K562 (cell line): ENCODE data around the gene LRMDA. TPM values are rescaled to one million over a fixed set of nuclear protein-coding genes. Genes with fewer than 3 reads are reported as not detected.

Experiments
- ATAC-seq: fragments of 200-7000 bp; cut with Tn5 transposase; 3 replicates; pipeline ENCODE4 v1.9.1; 2020; ENCODE audit warnings: moderate library complexity
- BruUV-seq: library from RNA; stranded (reverse); fragments of 400-500 nt; replicated peaks from 2 replicates; lab custom pipeline; 2021; lab: Mats Ljungman, UMichigan
- CTCF ChIA-PET: fragments of 300-600 bp; formaldehyde crosslinking; extraction: SDS; loops from one replicate; lab custom pipeline; 2021; ENCODE audit warnings: low intra/inter-chr PET ratio; lab: Yijun Ruan, JAX
- POLR2A ChIA-PET: fragments of 300-600, 350-650 bp; sonication (Branson Sonifier 250); formaldehyde crosslinking; extraction: SDS; loops from one replicate; lab custom pipeline; 2021; ENCODE audit warnings: antibody characterized with exemption, inconsistent platforms; lab: Yijun Ruan, JAX
- DNase-seq, 4 experiments: peaks; one replicate each; pipeline versions ENCODE4 v3.0.0 to v3.0.0-alpha.2; 2011 to 2018; ENCODE audit warnings: low spot score in 3 of 4, mixed read lengths in 3 of 4; ENCODE audit errors: extremely low read depth in 1 of 4
- FAIRE-seq: peaks from 2 replicates; lab custom pipeline; 2011; peaks lifted over from hg19 to GRCh38; lab: Jason Lieb, UNC
- H2AFZ ChIP-seq: 2 replicates; pipeline ENCODE4 v1.6.0; 2011; ENCODE audit warnings: low read depth, low read length, control low read depth, inconsistent platforms
- H3K27ac ChIP-seq: fragments of 200-600 bp; 3 replicates; pipeline ENCODE4 v1.8.0; 2011; ENCODE audit warnings: low read depth, mild to moderate bottlenecking, control low read depth, inconsistent platforms, low read length, moderate library complexity, mixed read lengths; ENCODE audit errors: extremely low read depth
- H3K27me3 ChIP-seq, 2 experiments: fragments of 300-600 bp in 1 of 2; 2 replicates in 1 of 2; 3 replicates in 1 of 2; pipeline versions ENCODE4 v1.6.0 to v1.8.0; 2011; ENCODE audit warnings: inconsistent platforms in 2 of 2, low read length in 2 of 2, mild to moderate bottlenecking in 1 of 2, mixed read lengths in 1 of 2, moderate library complexity in 1 of 2; ENCODE audit not compliant: control insufficient read depth in 2 of 2, insufficient read depth in 2 of 2
- H3K36me3 ChIP-seq: fragments of 300-600 bp; 3 replicates; pipeline ENCODE4 v1.8.0; 2011; ENCODE audit warnings: mild to moderate bottlenecking, low read length, inconsistent platforms; ENCODE audit not compliant: control insufficient read depth, insufficient read depth
- H3K4me1 ChIP-seq, 2 experiments: fragments of 200-600 bp in 1 of 2; replicated peaks in 1 of 2; 2 replicates in 1 of 2; 3 replicates in 1 of 2; pipeline versions ENCODE4 v1.5.1 to v1.8.0; 2011; ENCODE audit warnings: inconsistent platforms in 2 of 2, low read length in 2 of 2, mild to moderate bottlenecking in 1 of 2, mixed read lengths in 1 of 2, moderate library complexity in 1 of 2; ENCODE audit not compliant: control insufficient read depth in 2 of 2, insufficient read depth in 2 of 2
- H3K4me2 ChIP-seq: 2 replicates; pipeline ENCODE4 v1.6.1; 2011; ENCODE audit warnings: low read length, control low read depth, inconsistent platforms, mixed read lengths; ENCODE audit not compliant: insufficient read depth
- H3K4me3 ChIP-seq: fragments of 200-600 bp; sonication (generic), shearing (Covaris generic); 2 replicates; pipeline ENCODE4 v1.5.1; 2016; ENCODE audit warnings: control low read depth, inconsistent platforms
- H3K79me2 ChIP-seq: fragments of 200-600 bp; 3 replicates; pipeline ENCODE4 v1.8.0; 2011; ENCODE audit warnings: low read length, inconsistent platforms; ENCODE audit not compliant: control insufficient read depth, insufficient read depth
- H3K9ac ChIP-seq, 2 experiments: 2 replicates each; pipeline versions ENCODE4 v1.6.0 to v1.6.1; 2011; ENCODE audit warnings: low read depth in 2 of 2, low read length in 2 of 2, control low read depth in 1 of 2, inconsistent platforms in 1 of 2, mild to moderate bottlenecking in 1 of 2, mixed read lengths in 1 of 2; ENCODE audit not compliant: insufficient read depth in 1 of 2
- H3K9me1 ChIP-seq: one replicate; pipeline ENCODE4 v1.6.0; 2011; ENCODE audit warnings: inconsistent platforms, mild to moderate bottlenecking, low read length, moderate library complexity; ENCODE audit not compliant: control insufficient read depth, insufficient read depth
- H3K9me3 ChIP-seq: replicated peaks from 2 replicates; pipeline ENCODE4 v1.5.1; 2011; ENCODE audit warnings: low read depth, low read length, inconsistent platforms; ENCODE audit not compliant: control insufficient read depth, insufficient read depth
- H4K20me1 ChIP-seq: replicated peaks from 2 replicates; pipeline ENCODE4 v1.6.1; 2011; ENCODE audit warnings: low read length, inconsistent platforms, mixed read lengths; ENCODE audit not compliant: control insufficient read depth, insufficient read depth
- CBFA2T2 ChIP-seq: fragments of 450-650 bp; conservative IDR thresholded peaks from 2 replicates; pipeline ENCODE4 v1.6.1; 2017; ENCODE audit warnings: mild to moderate bottlenecking
- CBX8 ChIP-seq: fragments of 200-600 bp; sonication (generic); IDR thresholded peaks from 2 replicates; pipeline ENCODE4 v1.6.1; 2012; ENCODE audit warnings: borderline replicate concordance, mixed run types, low read depth, mild to moderate bottlenecking, moderate library complexity, mixed read lengths, low read length, control low read depth, inconsistent platforms; ENCODE audit not compliant: poor library complexity, severe bottlenecking; ENCODE audit errors: extremely low read depth
- FIP1L1 ChIP-seq: fragments of 200-400 bp; formaldehyde crosslinking; IDR thresholded peaks from 2 replicates; pipeline ENCODE4 v1.6.1; 2018; ENCODE audit warnings: mild to moderate bottlenecking, low read depth, low read length; ENCODE audit not compliant: poor library complexity, severe bottlenecking
- GATA2 ChIP-seq: sonication (generic); formaldehyde crosslinking; IDR thresholded peaks from 2 replicates; pipeline ENCODE4 v1.4.0; 2020; ENCODE audit warnings: mild to moderate bottlenecking, missing genetic modification reagents
- KAT2B ChIP-seq: IDR thresholded peaks from one replicate; pipeline ENCODE4 v1.6.1; 2012; ENCODE audit warnings: low read depth, mild to moderate bottlenecking, control low read depth, inconsistent platforms, low read length, moderate library complexity
- KLF13 ChIP-seq: fragments of 450-650 bp; IDR thresholded peaks from 2 replicates; pipeline ENCODE4 v1.6.1; 2016; ENCODE audit warnings: missing genetic modification characterization, low read depth, mild to moderate bottlenecking, missing compliant biosample characterization, moderate library complexity, borderline replicate concordance
- PTTG1 ChIP-seq: fragments of 450-650 bp; IDR thresholded peaks from 2 replicates; pipeline ENCODE4 v1.6.1; 2016; ENCODE audit warnings: low read depth, mild to moderate bottlenecking, missing genetic modification characterization, missing compliant biosample characterization
- RUNX1 ChIP-seq: sonication (generic); IDR thresholded peaks from 2 replicates; pipeline ENCODE4 v1.6.1; 2016; ENCODE audit warnings: antibody characterized with exemption, low read depth
- SIRT6 ChIP-seq: IDR thresholded peaks from one replicate; pipeline ENCODE4 v1.6.1; 2012; ENCODE audit warnings: low read depth, mild to moderate bottlenecking, control low read depth, inconsistent platforms, low read length, moderate library complexity
- STAT5B ChIP-seq: fragments of 250-450 bp; sonication (Bioruptor Pico); IDR thresholded peaks from 2 replicates; pipeline ENCODE4 v1.8.0; 2021; ENCODE audit warnings: mild to moderate bottlenecking, inconsistent platforms
- TRIM24 ChIP-seq, 2 experiments: fragments of 450-650 bp; IDR thresholded peaks; 2 replicates each; pipeline ENCODE4 v1.6.1; 2016
- U2AF2 ChIP-seq: fragments of 200-400 bp; formaldehyde crosslinking; optimal IDR thresholded peaks from 2 replicates; pipeline ENCODE3; 2017; ENCODE audit warnings: low read depth, mild to moderate bottlenecking, low read length
- ZFPM2 ChIP-seq: fragments of 250-450 bp; sonication (Bioruptor Pico); IDR thresholded peaks from 2 replicates; pipeline ENCODE4 v1.5.1; 2022; ENCODE audit warnings: mild to moderate bottlenecking
- ZMIZ1 ChIP-seq, 2 experiments: fragments of 150-350 bp in 1 of 2; IDR thresholded peaks; 2 replicates each; pipeline ENCODE4 v1.6.1; 2012 to 2016; ENCODE audit warnings: low read depth in 2 of 2, low read length in 2 of 2, mild to moderate bottlenecking in 1 of 2, moderate library complexity in 1 of 2
- ZNF121 ChIP-seq: sonication (generic); formaldehyde crosslinking; conservative IDR thresholded peaks from 2 replicates; pipeline ENCODE4 v1.8.0; 2022; ENCODE audit warnings: missing genetic modification reagents
- ZNF133 ChIP-seq: fragments of 250-450 bp; sonication (Bioruptor Pico); IDR thresholded peaks from 2 replicates; pipeline ENCODE4 v1.4.0; 2020; ENCODE audit warnings: mild to moderate bottlenecking
- ZNF174 ChIP-seq: fragments of 250-450 bp; sonication (Bioruptor Pico); IDR thresholded peaks from 2 replicates; pipeline ENCODE4 v1.4.0; 2020; ENCODE audit warnings: mild to moderate bottlenecking
- ZNF717 ChIP-seq: fragments of 250-450 bp; sonication (Bioruptor Pico); IDR thresholded peaks from 2 replicates; pipeline ENCODE4 v1.5.0; 2021
- ZNF778 ChIP-seq: fragments of 450-650 bp; formaldehyde crosslinking; IDR thresholded peaks from 2 replicates; pipeline ENCODE4 v1.4.0; 2020; ENCODE audit warnings: mild to moderate bottlenecking, moderate library complexity
- WGBS: fragments of 100-300 bp; shearing (Covaris generic); methylation state at CpG from one replicate; pipeline ENCODE4 v1.1.6; 2016; ENCODE audit warnings: low coverage, mixed read lengths; ENCODE audit not compliant: insufficient coverage; ENCODE audit errors: missing lambda C conversion rate; 5-methylcytosine and 5-hydroxymethylcytosine counted together
- in situ Hi-C: fragments of 300-500 bp; cut with MboI; formaldehyde crosslinking; loops from 4 replicates; pipeline ENCODE4 v1.15.0; 2018; ENCODE audit warnings: inconsistent platforms, mixed read lengths
- intact Hi-C: fragments of 100-400 bp; cut with micrococcal nuclease; formaldehyde crosslinking; loops from 2 replicates; pipeline ENCODE4 v1.14.2; 2022
- polyA plus RNA-seq, 8 experiments: library from polyadenylated mRNA; depleted of rRNA in 4 of 8; stranded (reverse) in 5 of 8; unstranded in 3 of 8; fragments of >200 nt; fragmentation: Nextera tagmentation in 2 of 8; fragmentation: Illumina TruSeq in 1 of 8; extraction: Ambion mirVana in 2 of 8; extraction: Trizol in 1 of 8; gene quantifications; 2 replicates each; pipeline versions ENCODE4 v1.2.1 to v1.2.3, GENCODE V29; 2011 to 2014; ENCODE audit warnings: inconsistent platforms in 1 of 8, missing spikeins in 1 of 8
- total RNA-seq, 7 experiments: library from RNA; depleted of rRNA in 6 of 7; stranded (reverse); fragments of >200 nt in 6 of 7; fragmentation: Illumina TruSeq in 2 of 7; extraction: Trizol in 2 of 7; gene quantifications; 2 replicates each; pipeline versions ENCODE4 v1.2.1 to v1.2.3, GENCODE V29; 2011 to 2021; ENCODE audit warnings: low replicate concordance in 1 of 7

LRMDA gene
- total and polyA plus RNA-seq, 9 of the 15 experiments (the other 6 are each of a cell fraction or from before 2014, with no cell fraction given), result 0.25 TPM; not detected in 8

GRCh38 chr10:76544789-76545188 is 1113.4 kb downstream of the LRMDA start:
- intact Hi-C loops, result loop anchor here (10.0 kb wide), 2 partner anchors 440 to 1150 kb away; no protein-coding TSS in a partner anchor

More at GRCh38 chr10:76544789-76545188, 1113.4 kb downstream of the LRMDA start:
- Histone ChIP-seq H3K27ac (no peak overlapping the region), H2AFZ (no peak overlapping the region), H3K4me1 (no peaks in the 10 kb centered on the region), H3K79me2 (no peaks in the 10 kb centered on the region), H3K4me3 (no peak overlapping the region), H3K9me3 (no peaks in the 10 kb centered on the region), H3K9ac (no peak overlapping the region), H3K36me3 (no peaks in the 10 kb centered on the region), H3K9me1 (no peaks in the 10 kb centered on the region), H3K27me3 (no peaks in the 10 kb centered on the region), H4K20me1 (no peaks in the 10 kb centered on the region), H3K4me2 (no peak overlapping the region)
- no peak for ATAC-seq
- in situ Hi-C loops, result no loop called here
- no peak for FAIRE-seq
- 6% methylated on average over 1 of the region's 1 CpG for WGBS
- POLR2A ChIA-PET, result no interaction called here
- TF ChIP-seq RUNX1 (no peak), ZNF121 (CRISPR knock-in tag) (no peak), ZMIZ1 (IDR thresholded peaks at IDR 0.05; ENCODE audit: low read depth in 2 of 2, low read length in 2 of 2) (no peak), FIP1L1 (no peak), ZNF174 (no peak), ZFPM2 (CRISPR knock-in tag) (no peak), U2AF2 (no peak), SIRT6 (no peak), PTTG1 (tag) (no peak), TRIM24 (IDR thresholded peaks at IDR 0.05) (no peak), STAT5B (no peak), ZNF133 (CRISPR knock-in tag) (no peak), CBX8 (no peak), ZNF717 (CRISPR knock-in tag) (no peak), CBFA2T2 (no peak), GATA2 (no peak), ZNF778 (CRISPR knock-in tag) (no peak), KAT2B (no peak), KLF13 (tag) (no peak)
- DNase-seq, result no peak
- no TSS peak for BruUV-seq
- CTCF ChIA-PET, result interaction anchor here (1.1 kb wide), 1 partner anchor 1150 kb away, joined by 3 read pairs; no protein-coding TSS in a partner anchor
